Heart left ventricle (tissue), 16 donors: Measurements from ENCODE around the gene INPP5D. TPM values are rescaled to one million over a fixed set of nuclear protein-coding genes. Genes with fewer than 3 reads are reported as not detected.

Experiments
- ATAC-seq, 4 donors: fragments of 200-7000 bp; cut with Tn5 transposase; one replicate each; pipeline ENCODE4 v1.9.1; 2020 to 2022; ENCODE audit warnings: moderate library complexity in 4 of 4, mild to moderate bottlenecking in 3 of 4, moderate number of reproducible peaks in 1 of 4
- DNase-seq, 5 donors: peaks; one replicate each; pipeline ENCODE4 v3.0.0-alpha.2; 2020
- H3K27ac ChIP-seq, 12 donors: fragments of 200-600 bp; sonication (generic) in 4 of 12; one replicate each; pipeline versions ENCODE4 v1.5.0 to v1.8.0; 2016 to 2022; ENCODE audit warnings: mild to moderate bottlenecking in 2 of 12
- H3K27me3 ChIP-seq, 9 donors: fragments of 200-600 bp; sonication (generic) in 2 of 9; one replicate each; pipeline versions ENCODE4 v1.5.1 to v1.8.0; 2016 to 2022; ENCODE audit warnings: mild to moderate bottlenecking in 3 of 9
- H3K36me3 ChIP-seq, 9 donors: fragments of 200-600 bp; sonication (generic) in 2 of 9; one replicate each; pipeline versions ENCODE4 v1.5.0 to v1.8.0; 2018 to 2022; ENCODE audit warnings: mild to moderate bottlenecking in 2 of 9
- H3K4me1 ChIP-seq, 12 donors: fragments of 200-600 bp; sonication (generic) in 4 of 12; one replicate each; pipeline versions ENCODE4 v1.5.0 to v1.8.0; 2016 to 2022; ENCODE audit warnings: mild to moderate bottlenecking in 3 of 12
- H3K4me3 ChIP-seq, 12 donors: fragments of 200-600 bp; sonication (generic) in 4 of 12; one replicate each; pipeline versions ENCODE4 v1.5.0 to v1.8.0; 2017 to 2022; ENCODE audit warnings: mild to moderate bottlenecking in 9 of 12, moderate library complexity in 4 of 12
- H3K9me3 ChIP-seq, 12 donors: fragments of 200-600 bp; sonication (generic) in 4 of 12; one replicate each; pipeline versions ENCODE4 v1.5.0 to v1.8.0; 2016 to 2022; ENCODE audit warnings: mild to moderate bottlenecking in 1 of 12
- CTCF ChIP-seq, 12 donors: fragments of 200-600 bp; sonication (generic) in 4 of 12; IDR thresholded peaks; one replicate each; pipeline versions ENCODE4 v1.5.0 to v1.8.0; 2018 to 2022; ENCODE audit warnings: antibody characterized with exemption in 12 of 12, mild to moderate bottlenecking in 5 of 12
- POLR2A ChIP-seq, 2 donors: fragments of 450-650 bp; IDR thresholded peaks; one replicate each; pipeline ENCODE4 v1.6.1; 2017; ENCODE audit warnings: antibody characterized with exemption in 2 of 2, mild to moderate bottlenecking in 2 of 2, moderate library complexity in 2 of 2
- WGBS, 4 donors: extraction: QIAGEN DNeasy Blood & Tissue Kit in 2 of 4; methylation state at CpG; one replicate each; pipeline versions ENCODE4 v1.1.5 to v1.1.7; 2013 to 2018; 5-methylcytosine and 5-hydroxymethylcytosine counted together
- intact Hi-C, 10 donors: fragments of 100-400 bp; cut with DNase I; formaldehyde crosslinking; loops; one replicate each; pipeline versions ENCODE4 v1.11.1 to v1.14.2; 2022
- polyA plus RNA-seq, 2 donors: library from polyadenylated mRNA; stranded (reverse); fragments of 200-250 nt; gene quantifications; one replicate each; pipeline ENCODE4 v1.2.3, GENCODE V29; 2013
- total RNA-seq, 9 donors: library from RNA; depleted of rRNA in 2 of 9; stranded (reverse); fragments of >200 nt in 2 of 9; fragmentation: NEBNext Ultra II Directional in 3 of 9; extraction: Animal tissue kit (Norgen Biotek cat#: 25700) in 3 of 9; gene quantifications; one replicate each; pipeline versions ENCODE4 v1.1.0 to v1.2.4, GENCODE V29; 2016 to 2023
- donor health status: ischemic (EF 13 %, LVEDD 7.1; RV severe dilation, severe dysfunction).
- donor health status: healthy with polysubstance abuse.
- donor health status: DM: no; HTN: yes; CAD: no.
- donor health status: DM: no; HTN: no; CAD: no.
- donor health status: ischemic (EF 25% LVEDD 6.9; RV normal size, moderate dysfunction).
- donor health status: ischemic (EF 25% LVEDD 5.7; RV mildly dilated, moderate dysfunction).
- donor health status: healthy.
- donor health status: DM: yes; HTN: yes; CAD: no.
- donor health status: ischemic (EF 35%, LVEDD 5.7; RV mildly dilated, moderate dysfunction).
- donor health status: nonischemic (EF 11% LVEDD 7.7; RV severe dilation, severe dysfunction).
- donor health status: DM: yes; HTN: yes; CAD: no.
- donor health status: PGD.
- donor health status: ischemic (EF 29% LVEDD 5.4; RV normal size, mild dysfunction).
- donor health status: nonischemic (EF 23%, LVEDD 6.1; RV moderate dilation, normal function).

INPP5D gene
- total and polyA plus RNA-seq, 11 donors: 2.8 to 29.1 (median 4.9) TPM

- no peak for TF ChIP-seq POLR2A (IDR thresholded peaks at IDR 0.05)
- no peak for TF ChIP-seq CTCF (IDR thresholded peaks at IDR 0.05)
- intact Hi-C loops: loop anchor here in 1 of 10 donors (10.0 kb wide), 1 partner anchor 181 kb away; no protein-coding TSS in a partner anchor
Observed at GRCh38 chr2:233035426-233036161, 24.5 kb upstream of the INPP5D start.

GRCh38 chr2:233036162-233036838 is 23.8 kb upstream of the INPP5D start:
- Histone ChIP-seq H3K9me3 (no peaks in the 10 kb centered on the region), H3K27ac (no peak overlapping the region), H3K27me3 (no peaks in the 10 kb centered on the region), H3K4me3 (no peak overlapping the region), H3K4me1 (no peaks in the 10 kb centered on the region), H3K36me3 (no peaks in the 10 kb centered on the region)
- ATAC-seq (no peak), DNase-seq (no peak)
- WGBS, 4 donors: 87 to 92% (median 90%) methylated on average over 12 of the region's 12 CpGs
- intact Hi-C loops: loop anchor here in 1 of 10 donors (10.0 kb wide), 1 partner anchor 181 kb away; no protein-coding TSS in a partner anchor
- no peak for TF ChIP-seq CTCF (IDR thresholded peaks at IDR 0.05)
- TF ChIP-seq POLR2A (IDR thresholded peaks at IDR 0.05): no peak

More at GRCh38 chr2:233035426-233036161, 24.5 kb upstream of the INPP5D start:
- Histone ChIP-seq H3K9me3 (no peaks in the 10 kb centered on the region), H3K4me3 (no peak overlapping the region), H3K36me3 (no peaks in the 10 kb centered on the region), H3K27ac (no peak overlapping the region), H3K27me3 (no peaks in the 10 kb centered on the region), H3K4me1 (no peaks in the 10 kb centered on the region)
- 92 to 96% (median 95%) methylated on average over 23 of the region's 23 CpGs for WGBS, 4 donors
- DNase-seq (no peak), ATAC-seq (no peak)

GRCh38 chr2:233037078-233037477 is 23.1 kb upstream of the INPP5D start:
- Histone ChIP-seq H3K27me3 (no peaks in the 10 kb centered on the region), H3K4me1 (no peaks in the 10 kb centered on the region), H3K27ac (no peak overlapping the region), H3K4me3 (no peak overlapping the region), H3K36me3 (no peaks in the 10 kb centered on the region), H3K9me3 (no peaks in the 10 kb centered on the region)
- no peak for TF ChIP-seq CTCF (IDR thresholded peaks at IDR 0.05)
- no peak for ATAC-seq
- intact Hi-C loops: loop anchor here in 1 of 10 donors (10.0 kb wide), 1 partner anchor 182 kb away; no protein-coding TSS in a partner anchor
- 85 to 93% (median 91%) methylated on average over 2 of the region's 2 CpGs for WGBS, 4 donors
- DNase-seq: no peak

- Histone ChIP-seq H3K4me1 (no peaks in the 10 kb centered on the region), H3K27ac (no peak overlapping the region), H3K36me3 (no peaks in the 10 kb centered on the region), H3K4me3 (no peak overlapping the region), H3K9me3 (no peaks in the 10 kb centered on the region), H3K27me3 (no peaks in the 10 kb centered on the region)
- DNase-seq (no peak), ATAC-seq (no peak)
- intact Hi-C loops: loop anchor here in 1 of 10 donors (10.0 kb wide), 1 partner anchor 185 kb away; no protein-coding TSS in a partner anchor
- TF ChIP-seq POLR2A (IDR thresholded peaks at IDR 0.05) (no peak), CTCF (IDR thresholded peaks at IDR 0.05) (no peak)
- WGBS, 4 donors: 86 to 89% (median 88%) methylated on average over 8 of the region's 8 CpGs
Observed at GRCh38 chr2:233039212-233039845, 20.8 kb upstream of the INPP5D start.
